ENCODE data around the gene ATG4C. TPM values are rescaled to one million over a fixed set of nuclear protein-coding genes. Genes with fewer than 3 reads are reported as not detected.

Gene ATG4C
- total RNA-seq, 6 experiments from 2014 or later = 9.4 to 11.7 (median 10.6) TPM

GRCh38 chr1:62901650-62902049 is 117.7 kb downstream of the ATG4C start:
- no peaks in the 10 kb centered on the region for H3K36me3 Mint-ChIP-seq (ENCODE audit: low read depth)
- peaks cover 2% of the 10 kb centered on the region; the same call in 1 of the 2 replicates for H3K27me3 Mint-ChIP-seq (ENCODE audit: insufficient read depth)
- no peaks in the 10 kb centered on the region for H3K9me3 Mint-ChIP-seq
- peaks cover 19% of the 10 kb centered on the region; the same call in 1 of the 2 replicates for H3K4me1 Mint-ChIP-seq (ENCODE audit: low read depth)
- no peak overlapping the region for H3K27ac Mint-ChIP-seq
- no peak overlapping the region; the same call in 1 of the 2 replicates for H3K4me3 Mint-ChIP-seq
- no peak for DNase-seq
- TF ChIP-seq CTCF (IDR thresholded peaks at IDR 0.05) = no peak

- H3K9me3 Mint-ChIP-seq = no peaks in the 10 kb centered on the region
- H3K27ac Mint-ChIP-seq = no peak overlapping the region
- no peak for DNase-seq
- H3K4me1 Mint-ChIP-seq (ENCODE audit: low read depth) = peaks cover 19% of the 10 kb centered on the region; the same call in 1 of the 2 replicates
- H3K27me3 Mint-ChIP-seq (ENCODE audit: insufficient read depth) = peaks cover 2% of the 10 kb centered on the region; the same call in 1 of the 2 replicates
- H3K36me3 Mint-ChIP-seq (ENCODE audit: low read depth) = no peaks in the 10 kb centered on the region
- no peak for TF ChIP-seq CTCF (IDR thresholded peaks at IDR 0.05)
- H3K4me3 Mint-ChIP-seq = peak overlapping the region; percentile 85; the same call in 1 of the 2 replicates
Observed at GRCh38 chr1:62903522-62903921, 119.6 kb downstream of the ATG4C start.

- Mint-ChIP-seq H3K9me3 (no peaks in the 10 kb centered on the region), H3K36me3 (ENCODE audit: low read depth) (no peaks in the 10 kb centered on the region), H3K4me1 (ENCODE audit: low read depth) (peaks cover 19% of the 10 kb centered on the region; the same call in 1 of the 2 replicates), H3K27ac (no peak overlapping the region), H3K4me3 (no peak overlapping the region), H3K27me3 (ENCODE audit: insufficient read depth) (peaks cover 2% of the 10 kb centered on the region; the same call in 1 of the 2 replicates)
- DNase-seq = no peak
- TF ChIP-seq CTCF (IDR thresholded peaks at IDR 0.05) = no peak
Observed at GRCh38 chr1:62903982-62904855, 120.3 kb downstream of the ATG4C start.

GRCh38 chr1:62904856-62905225 is 120.9 kb downstream of the ATG4C start:
- Mint-ChIP-seq H3K36me3 (ENCODE audit: low read depth) (no peaks in the 10 kb centered on the region), H3K27me3 (ENCODE audit: insufficient read depth) (peaks cover 2% of the 10 kb centered on the region; the same call in 1 of the 2 replicates), H3K27ac (no peak overlapping the region), H3K9me3 (no peaks in the 10 kb centered on the region), H3K4me3 (no peak overlapping the region), H3K4me1 (ENCODE audit: low read depth) (peaks cover 19% of the 10 kb centered on the region; the same call in 1 of the 2 replicates)
- no peak for DNase-seq
- TF ChIP-seq CTCF (IDR thresholded peaks at IDR 0.05) = no peak

GRCh38 chr1:62905309-62905708 is 121.4 kb downstream of the ATG4C start:
- no peaks in the 10 kb centered on the region for H3K9me3 Mint-ChIP-seq
- DNase-seq = no peak
- no peak for TF ChIP-seq CTCF (IDR thresholded peaks at IDR 0.05)

More at GRCh38 chr1:62905309-62905708, 121.4 kb downstream of the ATG4C start:
- Mint-ChIP-seq H3K27ac (no peak overlapping the region), H3K36me3 (ENCODE audit: low read depth) (no peaks in the 10 kb centered on the region), H3K27me3 (ENCODE audit: insufficient read depth) (peaks cover 2% of the 10 kb centered on the region; the same call in 1 of the 2 replicates), H3K4me1 (ENCODE audit: low read depth) (peaks cover 19% of the 10 kb centered on the region; the same call in 1 of the 2 replicates), H3K4me3 (no peak overlapping the region)
